DND-41 (cell line): Measurements from ENCODE around the gene VPS13A.

Experiments
- ATAC-seq: fragments of 200-7000 bp; cut with Tn5 transposase; 3 replicates; pipeline ENCODE4 v1.9.1; 2021; ENCODE audit warnings: low read depth; ENCODE audit not compliant: insufficient read depth
- DNase-seq: peaks from one replicate; pipeline ENCODE4 v3.0.0-alpha.2; 2020
- H2AFZ ChIP-seq: 2 replicates; pipeline ENCODE4 v1.6.0; 2012; ENCODE audit warnings: low read depth, low read length
- H3K27ac ChIP-seq: 2 replicates; pipeline ENCODE4 v1.5.1; 2012; ENCODE audit warnings: low read length, inconsistent platforms
- H3K27me3 ChIP-seq: fragments of 200-600 bp; sonication (generic); 2 replicates; pipeline ENCODE4 v1.6.0; 2012; ENCODE audit warnings: low read length, mild to moderate bottlenecking, inconsistent platforms; ENCODE audit not compliant: insufficient read depth, poor library complexity
- H3K36me3 ChIP-seq: 2 replicates; pipeline ENCODE4 v1.5.1; 2012; ENCODE audit warnings: low read length, inconsistent platforms; ENCODE audit not compliant: insufficient read depth
- H3K4me1 ChIP-seq: 2 replicates; pipeline ENCODE4 v1.5.1; 2012; ENCODE audit warnings: mild to moderate bottlenecking, low read length; ENCODE audit not compliant: insufficient read depth
- H3K4me2 ChIP-seq: 2 replicates; pipeline ENCODE4 v1.6.0; 2012; ENCODE audit warnings: mild to moderate bottlenecking, moderate library complexity, low read length, inconsistent platforms; ENCODE audit not compliant: insufficient read depth
- H3K4me3 ChIP-seq, 2 experiments: fragments of 200-600 bp in 1 of 2; shearing (Covaris generic) in 1 of 2; 2 replicates each; pipeline ENCODE4 v1.5.1; 2012 to 2016; ENCODE audit warnings: inconsistent platforms in 2 of 2, low read length in 2 of 2, mild to moderate bottlenecking in 2 of 2, low read depth in 1 of 2, moderate library complexity in 1 of 2
- H3K79me2 ChIP-seq: 2 replicates; pipeline ENCODE4 v1.6.0; 2012; ENCODE audit warnings: low read length, inconsistent platforms; ENCODE audit not compliant: insufficient read depth
- H3K9ac ChIP-seq: 2 replicates; pipeline ENCODE4 v1.6.0; 2012; ENCODE audit warnings: low read depth, mild to moderate bottlenecking, inconsistent platforms, low read length, moderate library complexity
- H3K9me3 ChIP-seq: 2 replicates; pipeline ENCODE4 v1.5.1; 2012; ENCODE audit warnings: low read length, moderate library complexity, mild to moderate bottlenecking, inconsistent platforms; ENCODE audit not compliant: insufficient read depth, severe bottlenecking
- H4K20me1 ChIP-seq: 2 replicates; pipeline ENCODE4 v1.6.0; 2012; ENCODE audit warnings: low read length; ENCODE audit not compliant: insufficient read depth
- EZH2 ChIP-seq: IDR thresholded peaks from 3 replicates; pipeline ENCODE4 v1.6.1; 2012; ENCODE audit warnings: borderline replicate concordance, low read depth, mild to moderate bottlenecking, moderate library complexity, low read length, inconsistent platforms; ENCODE audit not compliant: severe bottlenecking
- TF ChIP-seq, protein P1 (sequence below): IDR thresholded peaks from 2 replicates; pipeline ENCODE4 v1.5.1; 2012; ENCODE audit warnings: borderline replicate concordance, low read length, moderate library complexity, mild to moderate bottlenecking; ENCODE audit not compliant: poor library complexity, severe bottlenecking; ENCODE audit errors: extremely low read depth

VPS13A gene

GRCh38 chr9:77176686-77177142 is 620 bp upstream of the VPS13A start:
- peak overlapping the region; percentile 69 for H2AFZ ChIP-seq
- H3K9me3 ChIP-seq = no peaks in the 10 kb centered on the region
- H3K79me2 ChIP-seq = peaks cover 40% of the 10 kb centered on the region
- peak overlapping the region; percentile 12 to 65; a peak in 3 of 4 replicates for H3K4me3 ChIP-seq
- H3K36me3 ChIP-seq = no peaks in the 10 kb centered on the region; the same call in 1 of the 2 replicates
- ATAC-seq (no peak), DNase-seq (no peak)
- TF ChIP-seq, protein P1, sequence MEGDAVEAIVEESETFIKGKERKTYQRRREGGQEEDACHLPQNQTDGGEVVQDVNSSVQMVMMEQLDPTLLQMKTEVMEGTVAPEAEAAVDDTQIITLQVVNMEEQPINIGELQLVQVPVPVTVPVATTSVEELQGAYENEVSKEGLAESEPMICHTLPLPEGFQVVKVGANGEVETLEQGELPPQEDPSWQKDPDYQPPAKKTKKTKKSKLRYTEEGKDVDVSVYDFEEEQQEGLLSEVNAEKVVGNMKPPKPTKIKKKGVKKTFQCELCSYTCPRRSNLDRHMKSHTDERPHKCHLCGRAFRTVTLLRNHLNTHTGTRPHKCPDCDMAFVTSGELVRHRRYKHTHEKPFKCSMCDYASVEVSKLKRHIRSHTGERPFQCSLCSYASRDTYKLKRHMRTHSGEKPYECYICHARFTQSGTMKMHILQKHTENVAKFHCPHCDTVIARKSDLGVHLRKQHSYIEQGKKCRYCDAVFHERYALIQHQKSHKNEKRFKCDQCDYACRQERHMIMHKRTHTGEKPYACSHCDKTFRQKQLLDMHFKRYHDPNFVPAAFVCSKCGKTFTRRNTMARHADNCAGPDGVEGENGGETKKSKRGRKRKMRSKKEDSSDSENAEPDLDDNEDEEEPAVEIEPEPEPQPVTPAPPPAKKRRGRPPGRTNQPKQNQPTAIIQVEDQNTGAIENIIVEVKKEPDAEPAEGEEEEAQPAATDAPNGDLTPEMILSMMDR = no peak
- TF ChIP-seq EZH2 = no peak
- peak overlapping the region; percentile 31; the same call in 1 of the 2 replicates for H3K27ac ChIP-seq
- peaks cover 9% of the 10 kb centered on the region; the same call in 1 of the 2 replicates for H4K20me1 ChIP-seq
- peaks cover 25% of the 10 kb centered on the region for H3K4me1 ChIP-seq
- peak overlapping the region; percentile 69 for H3K9ac ChIP-seq
- H3K27me3 ChIP-seq = no peaks in the 10 kb centered on the region
- peak overlapping the region; percentile 66 for H3K4me2 ChIP-seq

GRCh38 chr9:77177894-77178794 is 810 bp downstream of the VPS13A start:
- Histone ChIP-seq H3K4me1 (peaks cover 25% of the 10 kb centered on the region), H3K4me3 (peak overlapping the region; percentile 65 to 68), H3K4me2 (peak overlapping the region; percentile 66), H3K9me3 (no peaks in the 10 kb centered on the region), H4K20me1 (peaks cover 11% of the 10 kb centered on the region; the same call in 1 of the 2 replicates), H3K79me2 (peaks cover 53% of the 10 kb centered on the region), H3K9ac (peak overlapping the region; percentile 69), H3K27me3 (no peaks in the 10 kb centered on the region), H3K36me3 (no peaks in the 10 kb centered on the region; the same call in 1 of the 2 replicates), H3K27ac (peak overlapping the region; percentile 73), H2AFZ (peak overlapping the region; percentile 83)
- TF ChIP-seq EZH2 = no peak
- TF ChIP-seq, protein P1 = no peak
- peak; percentile 60 for DNase-seq
- peak; percentile 10; the same call in 2 of the 3 replicates for ATAC-seq

DNA sequence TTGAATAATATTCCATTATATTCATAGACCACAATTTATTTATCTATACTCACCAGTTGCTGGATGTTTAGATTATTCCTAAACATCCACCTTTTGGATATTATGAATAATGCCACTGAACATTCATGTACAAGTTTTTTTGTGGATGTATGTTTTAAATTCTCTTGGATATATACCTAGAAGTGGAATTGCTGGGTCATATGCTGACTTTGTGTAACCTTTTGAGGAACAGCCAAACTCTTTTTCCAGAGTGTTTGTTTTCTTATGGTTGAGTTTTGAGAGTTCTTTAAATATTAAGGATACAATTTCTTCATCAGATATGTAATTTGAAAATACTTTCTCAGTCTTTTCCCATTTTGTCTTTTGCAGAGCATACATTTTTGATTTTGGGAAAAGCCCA is 2.7 kb downstream of the VPS13A start:
- Histone ChIP-seq H2AFZ (no peak overlapping the region), H3K79me2 (peaks cover 72% of the 10 kb centered on the region), H3K9me3 (no peaks in the 10 kb centered on the region), H3K36me3 (no peaks in the 10 kb centered on the region; the same call in 1 of the 2 replicates), H3K4me1 (peaks cover 25% of the 10 kb centered on the region), H3K4me2 (peak overlapping the region; percentile 66), H4K20me1 (peaks cover 14% of the 10 kb centered on the region; the same call in 1 of the 2 replicates), H3K4me3 (peak overlapping the region in 1 of 2 experiments; percentile 40; a peak in 1 of 4 replicates), H3K9ac (no peak overlapping the region), H3K27me3 (no peaks in the 10 kb centered on the region), H3K27ac (no peak overlapping the region)
- no peak for ATAC-seq
- TF ChIP-seq EZH2 = no peak
- TF ChIP-seq, protein P1 = no peak
- DNase-seq = no peak
